HEK293 (cell line): Measurements from ENCODE around the gene LARGE1.

Source experiments
- CTCF ChIA-PET: fragments of 350-600 bp; formaldehyde crosslinking; extraction: SDS; loops from one replicate; lab custom pipeline; 2021; ENCODE audit warnings: antibody characterized with exemption; lab: Yijun Ruan, JAX
- POLR2A ChIA-PET: fragments of 300-600 bp; formaldehyde crosslinking; extraction: SDS; loops from one replicate; lab custom pipeline; 2020; ENCODE audit warnings: antibody characterized with exemption, inconsistent platforms; lab: Yijun Ruan, JAX
- H3K27ac ChIP-seq: fragments of 200-500 bp; sonication (Bioruptor generic); 2 replicates; pipeline ENCODE4 v1.5.1; 2014; ENCODE audit warnings: low read depth, low read length, control low read depth, inconsistent platforms; ENCODE audit errors: extremely low read depth
- H3K36me3 ChIP-seq, 2 experiments: fragments of 200-500 bp in 1 of 2; sonication (Bioruptor generic) in 1 of 2; 1 replicate in 1 of 2; 2 replicates in 1 of 2; pipeline ENCODE4 v1.5.1; 2014 to 2017; ENCODE audit warnings: inconsistent platforms in 2 of 2, low read length in 2 of 2; ENCODE audit not compliant: control insufficient read depth in 2 of 2, insufficient read depth in 1 of 2
- H3K4me1 ChIP-seq: fragments of 200-500 bp; sonication (Bioruptor generic); 2 replicates; pipeline ENCODE4 v1.5.1; 2014; ENCODE audit warnings: mild to moderate bottlenecking, low read length, inconsistent platforms; ENCODE audit not compliant: control insufficient read depth, insufficient read depth
- H3K4me3 ChIP-seq: 2 replicates; pipeline ENCODE4 v1.5.1; 2011; ENCODE audit warnings: low read depth, mild to moderate bottlenecking, control low read depth, low read length, moderate library complexity
- H3K9me3 ChIP-seq: fragments of 200-500 bp; sonication (Bioruptor generic); 2 replicates; pipeline ENCODE4 v1.5.1; 2014; ENCODE audit warnings: low read depth, low read length, inconsistent platforms; ENCODE audit not compliant: control insufficient read depth, insufficient read depth
- KLF1 ChIP-seq: fragments of 450-650 bp; formaldehyde crosslinking; IDR thresholded peaks from 2 replicates; pipeline ENCODE4 v1.5.1; 2016; ENCODE audit warnings: missing biosample characterization, missing genetic modification characterization
- SALL2 ChIP-seq: fragments of 450-650 bp; formaldehyde crosslinking; IDR thresholded peaks from 2 replicates; pipeline ENCODE4 v1.5.0; 2017; ENCODE audit warnings: missing biosample characterization, mild to moderate bottlenecking, missing genetic modification characterization, borderline replicate concordance
- SCRT2 ChIP-seq: fragments of 450-650 bp; formaldehyde crosslinking; IDR thresholded peaks from 2 replicates; pipeline ENCODE4 v1.5.1; 2016; ENCODE audit warnings: missing biosample characterization, missing genetic modification characterization
- YY2 ChIP-seq: fragments of 450-650 bp; formaldehyde crosslinking; IDR thresholded peaks from 2 replicates; pipeline ENCODE4 v1.5.1; 2016; ENCODE audit warnings: missing biosample characterization, missing genetic modification characterization
- ZBTB1 ChIP-seq: fragments of 450-650 bp; formaldehyde crosslinking; IDR thresholded peaks from 2 replicates; pipeline ENCODE4 v1.5.1; 2016; ENCODE audit warnings: missing biosample characterization, missing genetic modification characterization
- ZBTB21 ChIP-seq: fragments of 450-650 bp; formaldehyde crosslinking; IDR thresholded peaks from 2 replicates; pipeline ENCODE4 v1.5.1; 2017; ENCODE audit warnings: missing biosample characterization, missing genetic modification characterization
- ZBTB6 ChIP-seq: fragments of 450-650 bp; formaldehyde crosslinking; IDR thresholded peaks from 2 replicates; pipeline ENCODE4 v1.5.1; 2017; ENCODE audit warnings: missing biosample characterization, missing genetic modification characterization
- ZNF16 ChIP-seq: fragments of 450-650 bp; formaldehyde crosslinking; IDR thresholded peaks from 2 replicates; pipeline ENCODE4 v1.5.1; 2016; ENCODE audit warnings: low read depth, missing biosample characterization, missing genetic modification characterization
- ZNF2 ChIP-seq: fragments of 450-650 bp; formaldehyde crosslinking; IDR thresholded peaks from 2 replicates; pipeline ENCODE4 v1.5.1; 2016; ENCODE audit warnings: missing biosample characterization, missing genetic modification characterization
- ZNF221 ChIP-seq: fragments of 450-650 bp; formaldehyde crosslinking; IDR thresholded peaks from 2 replicates; pipeline ENCODE4 v1.5.1; 2017; ENCODE audit warnings: missing biosample characterization, missing genetic modification characterization, borderline replicate concordance
- ZNF26 ChIP-seq: fragments of 450-650 bp; formaldehyde crosslinking; IDR thresholded peaks from 2 replicates; pipeline ENCODE4 v1.5.1; 2016; ENCODE audit warnings: missing biosample characterization, missing genetic modification characterization
- ZNF324 ChIP-seq: fragments of 450-650 bp; formaldehyde crosslinking; IDR thresholded peaks from 2 replicates; pipeline ENCODE4 v1.5.1; 2016; ENCODE audit warnings: missing biosample characterization, missing genetic modification characterization
- ZNF335 ChIP-seq: fragments of 450-650 bp; formaldehyde crosslinking; conservative IDR thresholded peaks from 2 replicates; pipeline ENCODE4 v1.5.1; 2016; ENCODE audit warnings: missing biosample characterization, missing genetic modification characterization
- ZNF37A ChIP-seq: fragments of 450-650 bp; IDR thresholded peaks from 2 replicates; pipeline ENCODE4 v1.5.1; 2018; ENCODE audit warnings: missing biosample characterization, missing genetic modification characterization
- ZNF426 ChIP-seq: fragments of 450-650 bp; formaldehyde crosslinking; IDR thresholded peaks from 2 replicates; pipeline ENCODE4 v1.5.1; 2017; ENCODE audit warnings: missing biosample characterization, missing genetic modification characterization, mild to moderate bottlenecking, inconsistent platforms, moderate library complexity
- ZNF513 ChIP-seq: fragments of 450-650 bp; IDR thresholded peaks from 2 replicates; pipeline ENCODE4 v1.5.1; 2018; ENCODE audit warnings: missing biosample characterization, missing genetic modification characterization
- ZNF530 ChIP-seq: fragments of 450-650 bp; formaldehyde crosslinking; IDR thresholded peaks from 2 replicates; pipeline ENCODE4 v1.5.1; 2016; ENCODE audit warnings: low read depth, missing biosample characterization, missing genetic modification characterization
- ZNF558 ChIP-seq: fragments of 450-650 bp; formaldehyde crosslinking; IDR thresholded peaks from 2 replicates; pipeline ENCODE4 v1.5.1; 2016; ENCODE audit warnings: missing biosample characterization, missing genetic modification characterization
- ZNF747 ChIP-seq: fragments of 450-650 bp; formaldehyde crosslinking; IDR thresholded peaks from 2 replicates; pipeline ENCODE4 v1.5.1; 2016; ENCODE audit warnings: missing biosample characterization, missing genetic modification characterization
- ZNF792 ChIP-seq: fragments of 450-650 bp; formaldehyde crosslinking; IDR thresholded peaks from 2 replicates; pipeline ENCODE4 v1.5.1; 2016; ENCODE audit warnings: missing biosample characterization, missing genetic modification characterization
- ZNF830 ChIP-seq: fragments of 450-650 bp; IDR thresholded peaks from 2 replicates; pipeline ENCODE4 v1.5.0; 2018; ENCODE audit warnings: missing biosample characterization, missing genetic modification characterization, low read depth, mild to moderate bottlenecking, moderate library complexity
- TF ChIP-seq, protein P1 (sequence below): fragments of 450-650 bp; formaldehyde crosslinking; IDR thresholded peaks from 2 replicates; pipeline ENCODE4 v1.5.1; 2017; ENCODE audit warnings: missing biosample characterization, mild to moderate bottlenecking, missing genetic modification characterization, moderate library complexity

The LARGE1 gene

GRCh38 chr22:33274214-33275072 lies 645.8 kb downstream of the LARGE1 start:
- H3K4me1 ChIP-seq, result no peaks in the 10 kb centered on the region
- ChIA-PET CTCF (interaction anchor here (0.5 to 3.6 kb wide), 15 partner anchors 9 to 1916 kb away, joined by 3 to 19 read pairs (median 3); no protein-coding TSS in a partner anchor), POLR2A (no interaction called here)
- H3K27ac ChIP-seq, result no peak overlapping the region
- TF ChIP-seq ZBTB1 (tag by site-specific recombination), result no peak
- TF ChIP-seq ZNF16 (tag by site-specific recombination), result no peak
- TF ChIP-seq ZNF513 (tag by site-specific recombination), result no peak
- TF ChIP-seq ZNF426, result no peak
- TF ChIP-seq ZNF747 (tag by site-specific recombination), result no peak
- TF ChIP-seq, protein P1, sequence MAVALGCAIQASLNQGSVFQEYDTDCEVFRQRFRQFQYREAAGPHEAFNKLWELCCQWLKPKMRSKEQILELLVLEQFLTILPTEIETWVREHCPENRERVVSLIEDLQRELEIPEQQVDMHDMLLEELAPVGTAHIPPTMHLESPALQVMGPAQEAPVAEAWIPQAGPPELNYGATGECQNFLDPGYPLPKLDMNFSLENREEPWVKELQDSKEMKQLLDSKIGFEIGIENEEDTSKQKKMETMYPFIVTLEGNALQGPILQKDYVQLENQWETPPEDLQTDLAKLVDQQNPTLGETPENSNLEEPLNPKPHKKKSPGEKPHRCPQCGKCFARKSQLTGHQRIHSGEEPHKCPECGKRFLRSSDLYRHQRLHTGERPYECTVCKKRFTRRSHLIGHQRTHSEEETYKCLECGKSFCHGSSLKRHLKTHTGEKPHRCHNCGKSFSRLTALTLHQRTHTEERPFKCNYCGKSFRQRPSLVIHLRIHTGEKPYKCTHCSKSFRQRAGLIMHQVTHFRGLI (tag by site-specific recombination), result no peak
- no peak for TF ChIP-seq ZNF324 (tag by site-specific recombination)
- TF ChIP-seq SALL2 (tag by site-specific recombination), result no peak
- no peak for TF ChIP-seq ZBTB6 (tag by site-specific recombination)
- TF ChIP-seq ZNF558 (tag by site-specific recombination), result no peak
- no peak for TF ChIP-seq ZNF37A (tag by site-specific recombination)
- TF ChIP-seq ZNF2, result no peak
- TF ChIP-seq ZBTB21 (tag by site-specific recombination), result no peak
- TF ChIP-seq ZNF830 (tag by site-specific recombination), result no peak
- TF ChIP-seq ZNF792 (tag by site-specific recombination), result no peak
- H3K36me3 ChIP-seq, result peaks cover 0 to 15% of the 10 kb centered on the region in 2 experiments; a peak in 1 of 3 replicates
- no peak overlapping the region for H3K4me3 ChIP-seq
- no peaks in the 10 kb centered on the region for H3K9me3 ChIP-seq

GRCh38 chr22:33272871-33273270 lies 647.4 kb downstream of the LARGE1 start:
- Histone ChIP-seq H3K4me3 (no peak overlapping the region), H3K4me1 (no peaks in the 10 kb centered on the region), H3K9me3 (no peaks in the 10 kb centered on the region), H3K36me3 (peaks cover 0 to 15% of the 10 kb centered on the region in 2 experiments; a peak in 1 of 3 replicates), H3K27ac (no peak overlapping the region)
- TF ChIP-seq ZNF221 (tag by site-specific recombination), result no peak
- no peak for TF ChIP-seq SCRT2
- TF ChIP-seq ZNF26 (tag by site-specific recombination), result no peak
- no peak for TF ChIP-seq ZNF530 (tag by site-specific recombination)
- TF ChIP-seq ZNF335 (tag by site-specific recombination), result no peak
- no peak for TF ChIP-seq KLF1 (tag by site-specific recombination)
- no peak for TF ChIP-seq YY2
- ChIA-PET POLR2A (no interaction called here), CTCF (interaction anchor here (0.6 to 3.6 kb wide), 7 partner anchors 14 to 1850 kb away, joined by 3 to 19 read pairs (median 4); no protein-coding TSS in a partner anchor)
